IMR-90 (cell line): ENCODE measurements around the gene SPCS2. TPM values are rescaled to one million over a fixed set of nuclear protein-coding genes. Genes with fewer than 3 reads are reported as not detected.
A peak's percentile ranks its signal among the peaks of the same experiment; 100 is the strongest.

Experiments
- ATAC-seq: fragments of 200-7000 bp; cut with Tn5 transposase; 2 replicates; pipeline ENCODE4 v1.9.1; 2020; ENCODE audit warnings: low read depth, mild to moderate bottlenecking, moderate library complexity
- BruUV-seq: library from RNA; stranded (reverse); fragments of 400-500 nt; replicated peaks from 2 replicates; lab custom pipeline; 2021; lab: Mats Ljungman, UMichigan
- CTCF ChIA-PET: fragments of 300-600 bp; formaldehyde crosslinking; extraction: SDS; loops from one replicate; lab custom pipeline; 2021; ENCODE audit warnings: antibody characterized with exemption; lab: Yijun Ruan, JAX
- POLR2A ChIA-PET: fragments of 300-600 bp; sonication (Branson Sonifier 250); formaldehyde crosslinking; loops from one replicate; lab custom pipeline; 2022; ENCODE audit warnings: antibody characterized with exemption; ENCODE audit not compliant: unreplicated experiment; lab: Charles Lee
- DNase-seq: peaks from one replicate; pipeline ENCODE4 v3.0.0; 2013
- H2AFZ ChIP-seq: replicated peaks from 2 replicates; pipeline ENCODE3; 2013; ENCODE audit warnings: low read length, mild to moderate bottlenecking; ENCODE audit not compliant: poor library complexity
- H2AK5ac ChIP-seq: 2 replicates; pipeline ENCODE4 v1.6.1; 2013; ENCODE audit warnings: low read depth, low read length, inconsistent platforms
- H2AK9ac ChIP-seq: replicated peaks from 2 replicates; pipeline ENCODE3; 2013; ENCODE audit warnings: mild to moderate bottlenecking, low read depth, low read length, moderate library complexity; ENCODE audit not compliant: poor library complexity
- H2BK120ac ChIP-seq: 2 replicates; pipeline ENCODE4 v1.6.1; 2013; ENCODE audit warnings: low read depth, low read length, inconsistent platforms
- H2BK15ac ChIP-seq: 3 replicates; pipeline ENCODE4 v1.6.1; 2013; ENCODE audit warnings: low read depth, low read length, inconsistent platforms
- H2BK20ac ChIP-seq: 2 replicates; pipeline ENCODE4 v1.6.1; 2013; ENCODE audit warnings: low read depth, mild to moderate bottlenecking, inconsistent platforms, low read length, moderate library complexity
- H2BK5ac ChIP-seq: 2 replicates; pipeline ENCODE4 v1.6.1; 2013; ENCODE audit warnings: mild to moderate bottlenecking, low read depth, low read length, inconsistent platforms; ENCODE audit not compliant: poor library complexity, severe bottlenecking
- H3K14ac ChIP-seq: replicated peaks from 2 replicates; pipeline ENCODE4 v1.6.1; 2013; ENCODE audit warnings: low read depth, low read length, inconsistent platforms
- H3K18ac ChIP-seq: 2 replicates; pipeline ENCODE4 v1.6.1; 2013; ENCODE audit warnings: low read depth, low read length, control low read depth
- H3K23ac ChIP-seq: 2 replicates; pipeline ENCODE4 v1.6.1; 2013; ENCODE audit warnings: low read depth, low read length, inconsistent platforms
- H3K27ac ChIP-seq: 2 replicates; pipeline ENCODE4 v1.5.1; 2013; ENCODE audit warnings: mild to moderate bottlenecking, control low read depth, low read length; ENCODE audit not compliant: insufficient read depth
- H3K27me3 ChIP-seq: 2 replicates; pipeline ENCODE4 v1.6.1; 2013; ENCODE audit warnings: low read length; ENCODE audit not compliant: control insufficient read depth, insufficient read depth
- H3K36me3 ChIP-seq: 2 replicates; pipeline ENCODE4 v1.6.1; 2013; ENCODE audit warnings: low read length, mixed read lengths; ENCODE audit not compliant: control insufficient read depth, insufficient read depth
- H3K4ac ChIP-seq: 2 replicates; pipeline ENCODE4 v1.6.1; 2013; ENCODE audit warnings: low read depth, low read length, inconsistent platforms
- H3K4me1 ChIP-seq: 2 replicates; pipeline ENCODE4 v1.6.1; 2013; ENCODE audit warnings: low read length, mixed read lengths; ENCODE audit not compliant: control insufficient read depth, insufficient read depth
- H3K4me2 ChIP-seq: 2 replicates; pipeline ENCODE4 v1.6.1; 2013; ENCODE audit warnings: low read depth, mild to moderate bottlenecking, control low read depth, low read length, moderate library complexity
- H3K4me3 ChIP-seq: 2 replicates; pipeline ENCODE4 v1.5.1; 2013; ENCODE audit warnings: low read depth, mild to moderate bottlenecking, control low read depth, low read length, moderate library complexity; ENCODE audit not compliant: insufficient read depth
- H3K56ac ChIP-seq: 2 replicates; pipeline ENCODE4 v1.6.1; 2013; ENCODE audit warnings: low read length, inconsistent platforms; ENCODE audit not compliant: insufficient read depth; ENCODE audit errors: extremely low read depth
- H3K79me1 ChIP-seq, 2 experiments: 2 replicates each; pipeline ENCODE4 v1.6.1; 2013; ENCODE audit warnings: low read length in 2 of 2, inconsistent platforms in 1 of 2, low read depth in 1 of 2
- H3K9ac ChIP-seq: 2 replicates; pipeline ENCODE4 v1.6.1; 2013; ENCODE audit warnings: low read depth, low read length, control low read depth
- H3K9me1 ChIP-seq: 2 replicates; pipeline ENCODE4 v1.6.1; 2013; ENCODE audit warnings: low read length, inconsistent platforms; ENCODE audit not compliant: insufficient read depth
- H3K9me3 ChIP-seq: 2 replicates; pipeline ENCODE4 v1.6.1; 2013; ENCODE audit warnings: low read length; ENCODE audit not compliant: control insufficient read depth, insufficient read depth
- H4K20me1 ChIP-seq: 2 replicates; pipeline ENCODE4 v1.6.1; 2013; ENCODE audit warnings: low read length, inconsistent platforms; ENCODE audit not compliant: insufficient read depth
- H4K5ac ChIP-seq: 2 replicates; pipeline ENCODE4 v1.6.1; 2013; ENCODE audit warnings: mild to moderate bottlenecking, low read depth, low read length, control low read depth
- H4K8ac ChIP-seq, 2 experiments: 2 replicates each; pipeline ENCODE4 v1.6.1; 2013; ENCODE audit warnings: low read depth in 2 of 2, low read length in 2 of 2, control low read depth in 1 of 2, inconsistent platforms in 1 of 2
- H4K91ac ChIP-seq: 2 replicates; pipeline ENCODE4 v1.6.1; 2013; ENCODE audit warnings: low read depth, low read length, inconsistent platforms; ENCODE audit not compliant: insufficient read depth
- BHLHE40 ChIP-seq: fragments of 150-350 bp; IDR thresholded peaks from 2 replicates; pipeline ENCODE4 v1.6.1; 2016; ENCODE audit warnings: mild to moderate bottlenecking, low read depth, low read length
- CEBPB ChIP-seq: IDR thresholded peaks from 2 replicates; pipeline ENCODE4 v1.6.1; 2012; ENCODE audit warnings: low read depth, low read length, improper control_type of control experiment
- CHD1 ChIP-seq: IDR thresholded peaks from 2 replicates; pipeline ENCODE4 v1.6.1; 2012; ENCODE audit warnings: low read depth, low read length, improper control_type of control experiment
- ELK1 ChIP-seq: fragments of 150-350 bp; IDR thresholded peaks from 2 replicates; pipeline ENCODE4 v1.6.1; 2016; ENCODE audit warnings: low read depth, mild to moderate bottlenecking, low read length, moderate library complexity, borderline replicate concordance
- FOS ChIP-seq: fragments of 150-350 bp; IDR thresholded peaks from 2 replicates; pipeline ENCODE4 v1.6.1; 2016; ENCODE audit warnings: low read depth, low read length
- MAFK ChIP-seq: IDR thresholded peaks from 2 replicates; pipeline ENCODE4 v1.6.1; 2012; ENCODE audit warnings: low read depth, low read length, improper control_type of control experiment
- MAZ ChIP-seq: IDR thresholded peaks from 2 replicates; pipeline ENCODE4 v1.6.1; 2012; ENCODE audit warnings: low read depth, mild to moderate bottlenecking, low read length, improper control_type of control experiment, moderate library complexity, borderline replicate concordance
- MXI1 ChIP-seq: IDR thresholded peaks from 2 replicates; pipeline ENCODE4 v1.6.1; 2012; ENCODE audit warnings: low read depth, mild to moderate bottlenecking, low read length, moderate library complexity, borderline replicate concordance
- NFE2L2 ChIP-seq: fragments of 150-350 bp; IDR thresholded peaks from 2 replicates; pipeline ENCODE4 v1.6.1; 2016; ENCODE audit warnings: low read depth, mild to moderate bottlenecking, low read length
- RAD21 ChIP-seq: IDR thresholded peaks from 2 replicates; pipeline ENCODE4 v1.6.1; 2012; ENCODE audit warnings: low read length, improper control_type of control experiment
- RCOR1 ChIP-seq: IDR thresholded peaks from 2 replicates; pipeline ENCODE4 v1.6.1; 2012; ENCODE audit warnings: mild to moderate bottlenecking, low read length, improper control_type of control experiment; ENCODE audit not compliant: insufficient replicate concordance
- RFX5 ChIP-seq: IDR thresholded peaks from 2 replicates; pipeline ENCODE4 v1.8.0; 2012; ENCODE audit warnings: low read depth, mild to moderate bottlenecking, low read length, moderate library complexity
- SMC3 ChIP-seq: fragments of 150-350 bp; IDR thresholded peaks from 2 replicates; pipeline ENCODE4 v1.6.1; 2016; ENCODE audit warnings: low read depth, mild to moderate bottlenecking, antibody characterized with exemption, low read length, moderate library complexity
- WGBS, 2 experiments: methylation state at CpG; one replicate each; pipeline versions ENCODE4 v1.1.5 to v1.1.7; 2013; ENCODE audit warnings: missing lambda C conversion rate in 2 of 2; ENCODE audit not compliant: insufficient read length in 1 of 2; ENCODE audit errors: extremely low coverage in 2 of 2; 5-methylcytosine and 5-hydroxymethylcytosine counted together
- dilution Hi-C: fragments of 300-500 bp; cut with HindIII; formaldehyde crosslinking; loops from one replicate; pipeline ENCODE4 v1.14.3; 2018; ENCODE audit warnings: low sequenced_read_pairs; ENCODE audit not compliant: unreplicated experiment
- in situ Hi-C: fragments of 300-500 bp; cut with MboI; formaldehyde crosslinking; loops from 3 replicates; pipeline ENCODE4 v1.14.3; 2019; ENCODE audit warnings: low sequenced_read_pairs, inconsistent platforms, mixed read lengths
- intact Hi-C: fragments of 100-400 bp; cut with micrococcal nuclease; formaldehyde crosslinking; loops from 2 replicates; pipeline ENCODE4 v1.10.0; 2022
- polyA plus RNA-seq, 3 experiments: library from polyadenylated mRNA; depleted of rRNA; stranded (reverse); fragments of >200 nt; gene quantifications; 2 replicates each; pipeline ENCODE4 v1.2.3, GENCODE V29; 2012; ENCODE audit warnings: low replicate concordance in 1 of 3
- total RNA-seq: library from RNA; depleted of rRNA; stranded (reverse); fragments of >200 nt; gene quantifications from 2 replicates; pipeline ENCODE4 v1.2.3, GENCODE V29; 2012

SPCS2 gene
- total and polyA plus RNA-seq, 2 of the 4 experiments (the other 2 are of a cell fraction): 15.4 to 76.0 TPM

GRCh38 chr11:74937696-74938475 is 11.2 kb upstream of the SPCS2 start:
- no CpG with 5 or more reads among the region's 5 CpGs for WGBS, 2 experiments
- H3K9ac ChIP-seq: no peak overlapping the region
- TF ChIP-seq RCOR1: no peak
- TF ChIP-seq NFE2L2: no peak
- no peak for TF ChIP-seq MXI1
- TF ChIP-seq CEBPB: no peak
- TF ChIP-seq BHLHE40: no peak
- TF ChIP-seq CHD1: no peak
- no peak for TF ChIP-seq ELK1
- TF ChIP-seq MAZ: no peak
- no peak for TF ChIP-seq RFX5
- TF ChIP-seq MAFK: no peak
- TF ChIP-seq RAD21: no peak
- TF ChIP-seq FOS: no peak
- TF ChIP-seq SMC3: no peak

More at GRCh38 chr11:74937696-74938475, 11.2 kb upstream of the SPCS2 start:
- peaks cover 14% of the 10 kb centered on the region for H3K9me1 ChIP-seq
- no peak overlapping the region for H4K5ac ChIP-seq
- H3K56ac ChIP-seq: no peak overlapping the region
- in situ Hi-C loops (no loop called here), dilution Hi-C loops (no loop called here), intact Hi-C loops (no loop called here)
- no peak overlapping the region for H2AFZ ChIP-seq
- no peak overlapping the region for H2AK9ac ChIP-seq
- H2AK5ac ChIP-seq: peak overlapping the region; percentile 44
- H3K4me2 ChIP-seq: no peak overlapping the region
- H2BK120ac ChIP-seq: no peak overlapping the region
- H3K4me1 ChIP-seq: peaks cover 12% of the 10 kb centered on the region
- ChIA-PET POLR2A (no interaction called here), CTCF (interaction anchor here (0.8 kb wide), 1 partner anchor 8 kb away, joined by 3 read pairs; no protein-coding TSS in a partner anchor)
- H4K20me1 ChIP-seq: no peaks in the 10 kb centered on the region
- H3K9me3 ChIP-seq: no peaks in the 10 kb centered on the region
- no peak overlapping the region for H2BK20ac ChIP-seq
- H2BK5ac ChIP-seq: no peak overlapping the region
- no peak overlapping the region for H3K4ac ChIP-seq
- no peak overlapping the region for H3K27ac ChIP-seq
- H3K79me1 ChIP-seq: peaks cover 0 to 22% of the 10 kb centered on the region in 2 experiments; a peak in 2 of 4 replicates
- peaks cover 11% of the 10 kb centered on the region for H3K36me3 ChIP-seq
- DNase-seq (peak; percentile 64), ATAC-seq (no peak)
- no peak overlapping the region for H3K23ac ChIP-seq
- H4K8ac ChIP-seq: no peak overlapping the region
- no peak overlapping the region for H3K4me3 ChIP-seq
- H3K14ac ChIP-seq: peak overlapping the region; percentile 66; the same call in 1 of the 2 replicates
- H3K27me3 ChIP-seq: no peaks in the 10 kb centered on the region
- H3K18ac ChIP-seq: no peak overlapping the region
- H2BK15ac ChIP-seq: no peak overlapping the region
- no peak overlapping the region for H4K91ac ChIP-seq
- BruUV-seq: no TSS peak
